SK-N-SH (cell line): ENCODE measurements around the gene LOXHD1. TPM values are rescaled to one million over a fixed set of nuclear protein-coding genes. Genes with fewer than 3 reads are reported as not detected.

Experiments used
- CTCF ChIA-PET: fragments of 300-600, 350-600 bp; formaldehyde crosslinking; extraction: SDS; loops from one replicate; lab custom pipeline; 2021; lab: Yijun Ruan, JAX
- POLR2A ChIA-PET: fragments of 350-600 bp; sonication (Branson Sonifier 250); formaldehyde crosslinking; extraction: SDS; loops from one replicate; lab custom pipeline; 2020; ENCODE audit warnings: antibody characterized with exemption, inconsistent platforms; lab: Yijun Ruan, JAX
- DNase-seq: peaks from one replicate; pipeline ENCODE4 v3.0.0; 2012
- H2AFZ ChIP-seq: fragments of 200-600 bp; sonication (generic); 2 replicates; pipeline ENCODE4 v1.8.1; 2016; ENCODE audit warnings: antibody characterized with exemption, mild to moderate bottlenecking, low read depth
- H3F3A ChIP-seq: fragments of 200-600 bp; sonication (generic); replicated peaks from 2 replicates; pipeline ENCODE3; 2016; ENCODE audit warnings: antibody characterized with exemption, mild to moderate bottlenecking; ENCODE audit not compliant: insufficient read depth
- H3K27ac ChIP-seq, 2 experiments: fragments of 200-500 bp in 1 of 2; fragments of 200-600 bp in 1 of 2; sonication (Bioruptor generic) in 1 of 2; sonication (generic), shearing (Covaris generic) in 1 of 2; 2 replicates each; pipeline versions ENCODE4 v1.5.1 to v1.6.1; 2014 to 2016; ENCODE audit warnings: low read depth in 2 of 2, inconsistent platforms in 1 of 2, low read length in 1 of 2, mild to moderate bottlenecking in 1 of 2, mixed read lengths in 1 of 2
- H3K27me3 ChIP-seq: fragments of 200-600 bp; sonication (generic), shearing (Covaris generic); 2 replicates; pipeline ENCODE4 v1.6.1; 2016; ENCODE audit warnings: mixed run types; ENCODE audit not compliant: insufficient read depth
- H3K36me3 ChIP-seq, 2 experiments: fragments of 200-500 bp in 1 of 2; fragments of 200-600 bp in 1 of 2; sonication (Bioruptor generic) in 1 of 2; sonication (generic) in 1 of 2; replicated peaks in 1 of 2; 2 replicates each; pipeline versions ENCODE3 to v1.5.1; 2014 to 2016; ENCODE audit warnings: low read length in 1 of 2, mild to moderate bottlenecking in 1 of 2; ENCODE audit not compliant: insufficient read depth in 2 of 2, control insufficient read depth in 1 of 2
- H3K4me1 ChIP-seq, 2 experiments: fragments of 200-500 bp in 1 of 2; fragments of 200-600 bp in 1 of 2; sonication (Bioruptor generic) in 1 of 2; sonication (generic), shearing (Covaris generic) in 1 of 2; 2 replicates each; pipeline versions ENCODE4 v1.5.1 to v1.6.1; 2014 to 2016; ENCODE audit warnings: low read depth in 1 of 2, low read length in 1 of 2, mixed run types in 1 of 2; ENCODE audit not compliant: insufficient read depth in 2 of 2, control insufficient read depth in 1 of 2
- H3K4me2 ChIP-seq: fragments of 200-600 bp; sonication (generic), shearing (Covaris generic); 2 replicates; pipeline ENCODE4 v1.6.1; 2017; ENCODE audit warnings: mixed run types
- H3K4me3 ChIP-seq, 2 experiments: fragments of 200-500 bp in 1 of 2; fragments of 200-600 bp in 1 of 2; sonication (Bioruptor generic) in 1 of 2; sonication (generic), shearing (Covaris generic) in 1 of 2; 2 replicates each; pipeline versions ENCODE4 v1.5.1 to v1.8.1; 2014 to 2016; ENCODE audit warnings: low read depth in 2 of 2, inconsistent platforms in 1 of 2, low read length in 1 of 2, mild to moderate bottlenecking in 1 of 2, mixed read lengths in 1 of 2, moderate library complexity in 1 of 2
- H3K79me2 ChIP-seq: fragments of 200-600 bp; sonication (generic); 2 replicates; pipeline ENCODE4 v1.8.1; 2017; ENCODE audit warnings: mild to moderate bottlenecking; ENCODE audit not compliant: insufficient read depth
- H3K9ac ChIP-seq: fragments of 200-600 bp; sonication (generic); 2 replicates; pipeline ENCODE4 v1.6.1; 2017; ENCODE audit warnings: mixed run types
- H3K9me2 ChIP-seq: fragments of 200-600 bp; sonication (generic); 2 replicates; pipeline ENCODE4 v1.6.1; 2017; ENCODE audit warnings: mixed run types
- H3K9me3 ChIP-seq: fragments of 200-600 bp; sonication (generic); 2 replicates; pipeline ENCODE4 v1.6.1; 2017; ENCODE audit warnings: mixed run types, mild to moderate bottlenecking, moderate library complexity
- H4K20me1 ChIP-seq: fragments of 200-600 bp; sonication (generic); 2 replicates; pipeline ENCODE4 v1.6.1; 2017; ENCODE audit warnings: mild to moderate bottlenecking, mixed run types; ENCODE audit not compliant: insufficient read depth
- CHD2 ChIP-seq: fragments of 150-350 bp; IDR thresholded peaks from 2 replicates; pipeline ENCODE4 v1.6.1; 2018; ENCODE audit warnings: low read length; ENCODE audit not compliant: partially characterized antibody
- ELF1 ChIP-seq: IDR thresholded peaks from 2 replicates; pipeline ENCODE4 v1.4.0; 2012
- FOXJ3 ChIP-seq: sonication (generic); formaldehyde crosslinking; IDR thresholded peaks from 2 replicates; pipeline ENCODE4 v1.5.1; 2020; ENCODE audit warnings: mild to moderate bottlenecking, missing genetic modification reagents
- GABPA ChIP-seq: IDR thresholded peaks from 2 replicates; pipeline ENCODE4 v1.4.0; 2012; ENCODE audit warnings: low read depth, mild to moderate bottlenecking
- JUND ChIP-seq: IDR thresholded peaks from 2 replicates; pipeline ENCODE4 v1.4.0; 2012
- MEF2A ChIP-seq: IDR thresholded peaks from 2 replicates; pipeline ENCODE4 v1.4.0; 2012; ENCODE audit warnings: low read depth, borderline replicate concordance
- RAD21 ChIP-seq: IDR thresholded peaks from 2 replicates; pipeline ENCODE4 v1.6.1; 2012; ENCODE audit warnings: mild to moderate bottlenecking, low read length
- RFX5 ChIP-seq: IDR thresholded peaks from 2 replicates; pipeline ENCODE4 v1.6.1; 2012; ENCODE audit warnings: mild to moderate bottlenecking, improper control_type of control experiment, low read length
- RXRA ChIP-seq: IDR thresholded peaks from 2 replicates; pipeline ENCODE4 v1.4.0; 2012; ENCODE audit warnings: low read depth, mild to moderate bottlenecking, borderline replicate concordance
- SIN3A ChIP-seq: IDR thresholded peaks from 2 replicates; pipeline ENCODE4 v1.6.1; 2012; ENCODE audit warnings: low read depth, mild to moderate bottlenecking, low read length, moderate library complexity, borderline replicate concordance
- SMC3 ChIP-seq: IDR thresholded peaks from 2 replicates; pipeline ENCODE4 v1.6.1; 2012; ENCODE audit warnings: low read depth, low read length, improper control_type of control experiment
- YY1 ChIP-seq: IDR thresholded peaks from 2 replicates; pipeline ENCODE4 v1.4.0; 2012; ENCODE audit warnings: low read depth, mild to moderate bottlenecking
- WGBS: methylation state at CpG from one replicate; pipeline ENCODE4 v1.1.6; 2017; ENCODE audit warnings: low lambda C conversion rate; 5-methylcytosine and 5-hydroxymethylcytosine counted together
- polyA plus RNA-seq, 3 experiments: library from polyadenylated mRNA; depleted of rRNA; stranded (reverse); fragments of >200 nt; gene quantifications; 2 replicates each; pipeline ENCODE4 v1.2.3, GENCODE V29; 2012
- TF ChIP-seq, protein P1 (sequence below): IDR thresholded peaks from 2 replicates; pipeline ENCODE4; 2012
- TF ChIP-seq, protein P2 (sequence below): IDR thresholded peaks from 2 replicates; pipeline ENCODE4 v1.4.0; 2012; ENCODE audit warnings: low read depth, borderline replicate concordance
- TF ChIP-seq, protein P3 (sequence below): fragments of 200-600 bp; sonication (generic); IDR thresholded peaks from 2 replicates; pipeline ENCODE4 v1.6.1; 2017; ENCODE audit warnings: antibody characterized with exemption, mild to moderate bottlenecking, moderate library complexity

LOXHD1 gene
- polyA plus RNA-seq, 1 of the 3 experiments (the other 2 are of a cell fraction), result not detected

DNA sequence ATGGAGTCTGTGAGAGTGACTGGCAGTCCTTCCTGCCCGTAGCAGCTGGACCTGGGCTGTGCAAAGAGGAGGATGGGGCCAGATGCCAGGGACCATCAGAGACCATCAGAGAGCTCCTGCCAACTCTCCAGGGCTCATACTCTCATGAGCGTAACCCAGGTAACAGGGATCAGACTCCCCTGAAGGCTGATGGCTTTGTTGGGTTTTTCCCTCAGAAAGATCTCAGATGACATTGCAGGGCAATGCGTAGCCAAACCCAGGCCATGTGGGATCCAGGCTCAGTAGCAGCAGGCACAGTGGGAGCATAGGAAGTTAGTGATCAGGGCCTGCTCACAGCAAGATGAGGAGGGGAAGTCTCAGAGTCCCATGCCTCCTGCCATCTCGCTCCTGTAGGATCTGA lies 218.0 kb downstream of the LOXHD1 start:
- TF ChIP-seq JUND (no peak), SIN3A (no peak), RFX5 (no peak), SMC3 (no peak), YY1 (no peak), MEF2A (no peak), FOXJ3 (CRISPR knock-in tag) (no peak), RAD21 (no peak), GABPA (no peak), ELF1 (no peak)
- TF ChIP-seq, protein P1, sequence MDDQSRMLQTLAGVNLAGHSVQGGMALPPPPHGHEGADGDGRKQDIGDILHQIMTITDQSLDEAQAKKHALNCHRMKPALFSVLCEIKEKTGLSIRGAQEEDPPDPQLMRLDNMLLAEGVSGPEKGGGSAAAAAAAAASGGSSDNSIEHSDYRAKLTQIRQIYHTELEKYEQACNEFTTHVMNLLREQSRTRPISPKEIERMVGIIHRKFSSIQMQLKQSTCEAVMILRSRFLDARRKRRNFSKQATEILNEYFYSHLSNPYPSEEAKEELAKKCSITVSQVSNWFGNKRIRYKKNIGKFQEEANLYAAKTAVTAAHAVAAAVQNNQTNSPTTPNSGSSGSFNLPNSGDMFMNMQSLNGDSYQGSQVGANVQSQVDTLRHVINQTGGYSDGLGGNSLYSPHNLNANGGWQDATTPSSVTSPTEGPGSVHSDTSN, result no peak
- TF ChIP-seq, protein P2, sequence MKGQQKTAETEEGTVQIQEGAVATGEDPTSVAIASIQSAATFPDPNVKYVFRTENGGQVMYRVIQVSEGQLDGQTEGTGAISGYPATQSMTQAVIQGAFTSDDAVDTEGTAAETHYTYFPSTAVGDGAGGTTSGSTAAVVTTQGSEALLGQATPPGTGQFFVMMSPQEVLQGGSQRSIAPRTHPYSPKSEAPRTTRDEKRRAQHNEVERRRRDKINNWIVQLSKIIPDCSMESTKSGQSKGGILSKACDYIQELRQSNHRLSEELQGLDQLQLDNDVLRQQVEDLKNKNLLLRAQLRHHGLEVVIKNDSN, result no peak
- TF ChIP-seq, protein P3, sequence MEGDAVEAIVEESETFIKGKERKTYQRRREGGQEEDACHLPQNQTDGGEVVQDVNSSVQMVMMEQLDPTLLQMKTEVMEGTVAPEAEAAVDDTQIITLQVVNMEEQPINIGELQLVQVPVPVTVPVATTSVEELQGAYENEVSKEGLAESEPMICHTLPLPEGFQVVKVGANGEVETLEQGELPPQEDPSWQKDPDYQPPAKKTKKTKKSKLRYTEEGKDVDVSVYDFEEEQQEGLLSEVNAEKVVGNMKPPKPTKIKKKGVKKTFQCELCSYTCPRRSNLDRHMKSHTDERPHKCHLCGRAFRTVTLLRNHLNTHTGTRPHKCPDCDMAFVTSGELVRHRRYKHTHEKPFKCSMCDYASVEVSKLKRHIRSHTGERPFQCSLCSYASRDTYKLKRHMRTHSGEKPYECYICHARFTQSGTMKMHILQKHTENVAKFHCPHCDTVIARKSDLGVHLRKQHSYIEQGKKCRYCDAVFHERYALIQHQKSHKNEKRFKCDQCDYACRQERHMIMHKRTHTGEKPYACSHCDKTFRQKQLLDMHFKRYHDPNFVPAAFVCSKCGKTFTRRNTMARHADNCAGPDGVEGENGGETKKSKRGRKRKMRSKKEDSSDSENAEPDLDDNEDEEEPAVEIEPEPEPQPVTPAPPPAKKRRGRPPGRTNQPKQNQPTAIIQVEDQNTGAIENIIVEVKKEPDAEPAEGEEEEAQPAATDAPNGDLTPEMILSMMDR, result no peak
- Histone ChIP-seq H3F3A (no peaks in the 10 kb centered on the region), H3K9me2 (no peaks in the 10 kb centered on the region), H3K36me3 (no peaks in the 10 kb centered on the region), H3K9me3 (no peaks in the 10 kb centered on the region; the same call in 1 of the 2 replicates), H3K4me3 (no peak overlapping the region), H3K9ac (no peak overlapping the region), H2AFZ (no peak overlapping the region), H3K4me2 (no peak overlapping the region), H3K79me2 (no peaks in the 10 kb centered on the region), H4K20me1 (no peaks in the 10 kb centered on the region), H3K4me1 (peaks cover 0 to 37% of the 10 kb centered on the region in 2 experiments; a peak in 2 of 4 replicates), H3K27ac (peak overlapping the region in 1 of 2 experiments; percentile 34; a peak in 1 of 4 replicates), H3K27me3 (no peaks in the 10 kb centered on the region)
- ChIA-PET POLR2A (no interaction called here), CTCF (interaction anchor here (1.0 to 1.2 kb wide), 2 partner anchors 158 to 167 kb away, joined by 3 to 4 read pairs; no protein-coding TSS in a partner anchor)
- DNase-seq, result no peak
- WGBS, result 51% methylated on average over 2 of the region's 4 CpGs

DNA sequence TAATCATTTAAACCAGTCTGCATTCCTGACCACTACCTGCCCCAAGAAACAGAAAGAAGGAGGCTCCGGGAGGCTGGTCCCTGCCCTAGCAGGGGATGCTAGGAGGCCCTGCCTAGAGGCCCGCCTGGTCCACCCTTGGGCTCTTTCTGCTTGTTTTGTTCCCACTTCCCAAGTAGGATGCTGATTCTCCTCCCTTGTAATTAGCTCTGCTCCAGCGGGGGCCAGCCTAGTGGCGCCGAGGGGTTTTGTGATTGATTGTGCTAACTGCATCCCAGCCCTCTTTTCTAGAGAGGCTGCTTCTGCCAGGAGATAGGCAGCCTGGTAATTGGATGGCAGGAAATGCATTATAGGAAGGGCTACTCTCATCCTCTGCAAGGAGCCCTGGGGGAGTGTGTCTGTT lies 220.0 kb downstream of the LOXHD1 start:
- no peaks in the 10 kb centered on the region for H3F3A ChIP-seq
- CTCF ChIA-PET, result interaction anchor here (3.2 kb wide), 1 partner anchor 156 kb away, joined by 11 read pairs; no protein-coding TSS in a partner anchor
- no peaks in the 10 kb centered on the region for H3K9me3 ChIP-seq
- H3K9ac ChIP-seq, result no peak overlapping the region
- H3K4me1 ChIP-seq, result peaks cover 0 to 38% of the 10 kb centered on the region in 2 experiments; a peak in 2 of 4 replicates
- no peak overlapping the region for H3K4me2 ChIP-seq
- H2AFZ ChIP-seq, result no peak overlapping the region
- H3K27ac ChIP-seq, result peak overlapping the region in 1 of 2 experiments; percentile 85; a peak in 2 of 4 replicates
- no peaks in the 10 kb centered on the region for H3K27me3 ChIP-seq
- H3K79me2 ChIP-seq, result no peaks in the 10 kb centered on the region
- peak; percentile 85 for DNase-seq
- TF ChIP-seq RXRA (no peak), CHD2 (peak; percentile 19)
- no peaks in the 10 kb centered on the region for H3K9me2 ChIP-seq
- POLR2A ChIA-PET, result no interaction called here
- 61% methylated on average over 4 of the region's 5 CpGs for WGBS
- H3K36me3 ChIP-seq, result no peaks in the 10 kb centered on the region
- no peak overlapping the region for H3K4me3 ChIP-seq
- no peaks in the 10 kb centered on the region for H4K20me1 ChIP-seq
